Fibroblast of pulmonary artery (primary cell): ENCODE data around the gene PTPRK.

Experiments
- DNase-seq: peaks from one replicate; pipeline ENCODE4 v3.0.0-alpha.2; 2010; ENCODE audit warnings: low read depth
- H3K4me3 ChIP-seq: replicated peaks from 2 replicates; pipeline ENCODE4 v1.5.1; 2011; ENCODE audit warnings: low read depth, mild to moderate bottlenecking, control low read depth, low read length, moderate library complexity
- TF ChIP-seq, protein P1 (sequence below): IDR thresholded peaks from 2 replicates; pipeline ENCODE4 v1.5.1; 2011; ENCODE audit warnings: mild to moderate bottlenecking, control low read depth, low read length, inconsistent platforms; ENCODE audit errors: missing control alignments

PTPRK gene

GRCh38 chr6:127967708-127968107 is 552.7 kb downstream of the PTPRK start:
- no peak overlapping the region for H3K4me3 ChIP-seq
- DNase-seq = no peak
- TF ChIP-seq, protein P1, sequence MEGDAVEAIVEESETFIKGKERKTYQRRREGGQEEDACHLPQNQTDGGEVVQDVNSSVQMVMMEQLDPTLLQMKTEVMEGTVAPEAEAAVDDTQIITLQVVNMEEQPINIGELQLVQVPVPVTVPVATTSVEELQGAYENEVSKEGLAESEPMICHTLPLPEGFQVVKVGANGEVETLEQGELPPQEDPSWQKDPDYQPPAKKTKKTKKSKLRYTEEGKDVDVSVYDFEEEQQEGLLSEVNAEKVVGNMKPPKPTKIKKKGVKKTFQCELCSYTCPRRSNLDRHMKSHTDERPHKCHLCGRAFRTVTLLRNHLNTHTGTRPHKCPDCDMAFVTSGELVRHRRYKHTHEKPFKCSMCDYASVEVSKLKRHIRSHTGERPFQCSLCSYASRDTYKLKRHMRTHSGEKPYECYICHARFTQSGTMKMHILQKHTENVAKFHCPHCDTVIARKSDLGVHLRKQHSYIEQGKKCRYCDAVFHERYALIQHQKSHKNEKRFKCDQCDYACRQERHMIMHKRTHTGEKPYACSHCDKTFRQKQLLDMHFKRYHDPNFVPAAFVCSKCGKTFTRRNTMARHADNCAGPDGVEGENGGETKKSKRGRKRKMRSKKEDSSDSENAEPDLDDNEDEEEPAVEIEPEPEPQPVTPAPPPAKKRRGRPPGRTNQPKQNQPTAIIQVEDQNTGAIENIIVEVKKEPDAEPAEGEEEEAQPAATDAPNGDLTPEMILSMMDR = no peak

- TF ChIP-seq, protein P1 = no peak
- DNase-seq = no peak
- H3K4me3 ChIP-seq = no peak overlapping the region
Measured at GRCh38 chr6:127966616-127967015, 553.8 kb downstream of the PTPRK start.

GRCh38 chr6:127963495-127963894 is 556.9 kb downstream of the PTPRK start:
- no peak for DNase-seq
- no peak overlapping the region for H3K4me3 ChIP-seq
- TF ChIP-seq, protein P1 = no peak

- DNase-seq = no peak
- no peak overlapping the region for H3K4me3 ChIP-seq
- TF ChIP-seq, protein P1 = no peak
Measured at GRCh38 chr6:127959869-127960268, 560.5 kb downstream of the PTPRK start.

- TF ChIP-seq, protein P1 = no peak
Measured at GRCh38 chr6:127956956-127957355, 563.4 kb downstream of the PTPRK start.

DNA sequence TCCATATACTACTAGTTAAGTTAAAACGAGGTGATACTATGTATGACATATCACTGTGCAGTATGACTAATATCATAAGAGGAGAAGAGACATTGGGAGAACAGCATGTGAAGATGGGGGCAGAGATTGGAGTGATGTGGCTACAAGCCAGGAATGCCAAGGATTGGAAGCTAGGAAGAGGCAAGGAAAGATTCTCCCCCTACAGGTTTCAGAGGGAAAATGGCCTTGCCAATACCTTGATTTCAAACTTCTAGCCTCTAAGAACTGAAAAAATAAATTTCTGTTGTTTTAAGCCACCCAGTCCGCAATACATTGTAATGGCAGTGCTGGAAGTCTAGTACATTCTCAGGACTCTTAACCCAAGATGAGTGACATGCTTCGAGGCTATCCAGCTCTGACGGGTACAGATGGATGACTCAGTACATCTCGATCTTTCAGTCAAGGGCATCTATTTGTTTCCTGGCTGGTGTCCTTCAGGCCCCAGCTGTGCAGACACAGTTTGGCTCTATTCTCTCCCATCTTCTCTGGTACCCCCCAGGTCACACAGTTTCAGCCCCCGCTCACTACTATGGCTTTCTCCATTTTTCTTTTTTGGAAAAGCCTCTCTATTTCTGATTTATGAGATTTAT is 564.0 kb downstream of the PTPRK start:
- H3K4me3 ChIP-seq = no peak overlapping the region
- peak; percentile 10 for DNase-seq
- TF ChIP-seq, protein P1 = peak; percentile 21

More at GRCh38 chr6:127956956-127957355, 563.4 kb downstream of the PTPRK start:
- DNase-seq = no peak
- no peak overlapping the region for H3K4me3 ChIP-seq

DNA sequence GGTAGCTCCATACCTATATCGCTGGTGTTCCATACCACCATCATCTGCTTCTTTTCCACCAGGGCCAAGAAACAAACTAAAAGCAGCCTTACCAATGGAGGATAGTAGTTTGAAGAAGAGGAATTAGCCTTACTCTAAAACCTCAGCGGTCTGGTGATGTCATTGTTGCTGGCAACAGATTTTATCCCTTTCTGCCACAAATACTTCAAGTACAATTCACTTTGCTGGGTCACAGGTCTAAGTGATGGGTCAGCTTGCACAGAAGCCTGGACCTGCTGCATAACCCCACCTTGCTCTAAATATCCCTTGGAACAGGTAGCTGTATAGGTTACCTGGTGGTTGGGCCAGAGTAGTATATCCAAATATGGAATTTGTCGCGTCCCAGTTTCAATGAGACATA is 566.3 kb downstream of the PTPRK start:
- DNase-seq = no peak
- no peak overlapping the region for H3K4me3 ChIP-seq
- TF ChIP-seq, protein P1 = no peak
